SK-N-SH (cell line): Measurements from ENCODE around the gene TBC1D21. TPM values are rescaled to one million over a fixed set of nuclear protein-coding genes. Genes with fewer than 3 reads are reported as not detected.

Experiments
- CTCF ChIA-PET: fragments of 300-600, 350-600 bp; formaldehyde crosslinking; extraction: SDS; loops from one replicate; lab custom pipeline; 2021; lab: Yijun Ruan, JAX
- POLR2A ChIA-PET: fragments of 350-600 bp; sonication (Branson Sonifier 250); formaldehyde crosslinking; extraction: SDS; loops from one replicate; lab custom pipeline; 2020; ENCODE audit warnings: antibody characterized with exemption, inconsistent platforms; lab: Yijun Ruan, JAX
- DNase-seq: peaks from one replicate; pipeline ENCODE4 v3.0.0; 2012
- H2AFZ ChIP-seq: fragments of 200-600 bp; sonication (generic); 2 replicates; pipeline ENCODE4 v1.8.1; 2016; ENCODE audit warnings: antibody characterized with exemption, mild to moderate bottlenecking, low read depth
- H3F3A ChIP-seq: fragments of 200-600 bp; sonication (generic); replicated peaks from 2 replicates; pipeline ENCODE3; 2016; ENCODE audit warnings: antibody characterized with exemption, mild to moderate bottlenecking; ENCODE audit not compliant: insufficient read depth
- H3K27ac ChIP-seq, 2 experiments: fragments of 200-500 bp in 1 of 2; fragments of 200-600 bp in 1 of 2; sonication (Bioruptor generic) in 1 of 2; sonication (generic), shearing (Covaris generic) in 1 of 2; 2 replicates each; pipeline versions ENCODE4 v1.5.1 to v1.6.1; 2014 to 2016; ENCODE audit warnings: low read depth in 2 of 2, inconsistent platforms in 1 of 2, low read length in 1 of 2, mild to moderate bottlenecking in 1 of 2, mixed read lengths in 1 of 2
- H3K27me3 ChIP-seq: fragments of 200-600 bp; sonication (generic), shearing (Covaris generic); 2 replicates; pipeline ENCODE4 v1.6.1; 2016; ENCODE audit warnings: mixed run types; ENCODE audit not compliant: insufficient read depth
- H3K36me3 ChIP-seq, 2 experiments: fragments of 200-500 bp in 1 of 2; fragments of 200-600 bp in 1 of 2; sonication (Bioruptor generic) in 1 of 2; sonication (generic) in 1 of 2; replicated peaks in 1 of 2; 2 replicates each; pipeline versions ENCODE3 to v1.5.1; 2014 to 2016; ENCODE audit warnings: low read length in 1 of 2, mild to moderate bottlenecking in 1 of 2; ENCODE audit not compliant: insufficient read depth in 2 of 2, control insufficient read depth in 1 of 2
- H3K4me1 ChIP-seq, 2 experiments: fragments of 200-500 bp in 1 of 2; fragments of 200-600 bp in 1 of 2; sonication (Bioruptor generic) in 1 of 2; sonication (generic), shearing (Covaris generic) in 1 of 2; 2 replicates each; pipeline versions ENCODE4 v1.5.1 to v1.6.1; 2014 to 2016; ENCODE audit warnings: low read depth in 1 of 2, low read length in 1 of 2, mixed run types in 1 of 2; ENCODE audit not compliant: insufficient read depth in 2 of 2, control insufficient read depth in 1 of 2
- H3K4me2 ChIP-seq: fragments of 200-600 bp; sonication (generic), shearing (Covaris generic); 2 replicates; pipeline ENCODE4 v1.6.1; 2017; ENCODE audit warnings: mixed run types
- H3K4me3 ChIP-seq, 2 experiments: fragments of 200-500 bp in 1 of 2; fragments of 200-600 bp in 1 of 2; sonication (Bioruptor generic) in 1 of 2; sonication (generic), shearing (Covaris generic) in 1 of 2; 2 replicates each; pipeline versions ENCODE4 v1.5.1 to v1.8.1; 2014 to 2016; ENCODE audit warnings: low read depth in 2 of 2, inconsistent platforms in 1 of 2, low read length in 1 of 2, mild to moderate bottlenecking in 1 of 2, mixed read lengths in 1 of 2, moderate library complexity in 1 of 2
- H3K79me2 ChIP-seq: fragments of 200-600 bp; sonication (generic); 2 replicates; pipeline ENCODE4 v1.8.1; 2017; ENCODE audit warnings: mild to moderate bottlenecking; ENCODE audit not compliant: insufficient read depth
- H3K9ac ChIP-seq: fragments of 200-600 bp; sonication (generic); 2 replicates; pipeline ENCODE4 v1.6.1; 2017; ENCODE audit warnings: mixed run types
- H3K9me2 ChIP-seq: fragments of 200-600 bp; sonication (generic); 2 replicates; pipeline ENCODE4 v1.6.1; 2017; ENCODE audit warnings: mixed run types
- H3K9me3 ChIP-seq: fragments of 200-600 bp; sonication (generic); 2 replicates; pipeline ENCODE4 v1.6.1; 2017; ENCODE audit warnings: mixed run types, mild to moderate bottlenecking, moderate library complexity
- H4K20me1 ChIP-seq: fragments of 200-600 bp; sonication (generic); 2 replicates; pipeline ENCODE4 v1.6.1; 2017; ENCODE audit warnings: mild to moderate bottlenecking, mixed run types; ENCODE audit not compliant: insufficient read depth
- EP300 ChIP-seq, 2 experiments: IDR thresholded peaks; 2 replicates each; pipeline versions ENCODE4 v1.4.0 to v1.6.1; 2012; ENCODE audit warnings: borderline replicate concordance in 1 of 2, low read depth in 1 of 2, low read length in 1 of 2
- FOSL2 ChIP-seq: IDR thresholded peaks from 2 replicates; pipeline ENCODE4 v1.4.0; 2012; ENCODE audit warnings: low read depth, mild to moderate bottlenecking, moderate library complexity, borderline replicate concordance
- FOXJ3 ChIP-seq: sonication (generic); formaldehyde crosslinking; IDR thresholded peaks from 2 replicates; pipeline ENCODE4 v1.5.1; 2020; ENCODE audit warnings: mild to moderate bottlenecking, missing genetic modification reagents
- GATA2 ChIP-seq: sonication (generic); formaldehyde crosslinking; IDR thresholded peaks from 2 replicates; pipeline ENCODE4 v1.5.0; 2020; ENCODE audit warnings: mild to moderate bottlenecking, missing genetic modification reagents
- JUND ChIP-seq: IDR thresholded peaks from 2 replicates; pipeline ENCODE4 v1.4.0; 2012
- MEF2A ChIP-seq: IDR thresholded peaks from 2 replicates; pipeline ENCODE4 v1.4.0; 2012; ENCODE audit warnings: low read depth, borderline replicate concordance
- NRF1 ChIP-seq: IDR thresholded peaks from 2 replicates; pipeline ENCODE4 v1.6.1; 2012; ENCODE audit warnings: low read depth, mild to moderate bottlenecking, low read length
- POLR2AphosphoS5 ChIP-seq: IDR thresholded peaks from 2 replicates; pipeline ENCODE4 v1.6.1; 2012; ENCODE audit warnings: low read depth, low read length
- RFX5 ChIP-seq: IDR thresholded peaks from 2 replicates; pipeline ENCODE4 v1.6.1; 2012; ENCODE audit warnings: mild to moderate bottlenecking, improper control_type of control experiment, low read length
- TAF1 ChIP-seq: IDR thresholded peaks from 2 replicates; pipeline ENCODE4 v1.6.1; 2012; ENCODE audit warnings: low read depth, mild to moderate bottlenecking, low read length, moderate library complexity, borderline replicate concordance
- TEAD4 ChIP-seq: IDR thresholded peaks from 2 replicates; pipeline ENCODE4 v1.4.0; 2012; ENCODE audit warnings: mild to moderate bottlenecking, borderline replicate concordance; ENCODE audit not compliant: insufficient read depth
- WGBS: methylation state at CpG from one replicate; pipeline ENCODE4 v1.1.6; 2017; ENCODE audit warnings: low lambda C conversion rate; 5-methylcytosine and 5-hydroxymethylcytosine counted together
- polyA plus RNA-seq, 3 experiments: library from polyadenylated mRNA; depleted of rRNA; stranded (reverse); fragments of >200 nt; gene quantifications; 2 replicates each; pipeline ENCODE4 v1.2.3, GENCODE V29; 2012
- TF ChIP-seq, protein P1 (sequence below): IDR thresholded peaks from 2 replicates; pipeline ENCODE4 v1.4.0; 2012; ENCODE audit warnings: low read depth, borderline replicate concordance
- TF ChIP-seq, protein P2 (sequence below): fragments of 150-350 bp; IDR thresholded peaks from 2 replicates; pipeline ENCODE4 v1.6.1; 2017; ENCODE audit warnings: antibody characterized with exemption, low read length, low read depth, borderline replicate concordance
- TF ChIP-seq, protein P3 (sequence below): IDR thresholded peaks from 2 replicates; pipeline ENCODE4 v1.4.0; 2012; ENCODE audit warnings: low read depth, borderline replicate concordance
- TF ChIP-seq, protein P4 (sequence below): fragments of 150-350 bp; IDR thresholded peaks from 2 replicates; pipeline ENCODE4 v1.6.1; 2016; ENCODE audit warnings: mild to moderate bottlenecking, low read depth, low read length
- TF ChIP-seq, protein P5 (sequence below): IDR thresholded peaks from 2 replicates; pipeline ENCODE4 v1.4.0; 2012; ENCODE audit warnings: low read depth

Gene TBC1D21
- polyA plus RNA-seq, 1 of the 3 experiments (the other 2 are of a cell fraction): not detected

DNA sequence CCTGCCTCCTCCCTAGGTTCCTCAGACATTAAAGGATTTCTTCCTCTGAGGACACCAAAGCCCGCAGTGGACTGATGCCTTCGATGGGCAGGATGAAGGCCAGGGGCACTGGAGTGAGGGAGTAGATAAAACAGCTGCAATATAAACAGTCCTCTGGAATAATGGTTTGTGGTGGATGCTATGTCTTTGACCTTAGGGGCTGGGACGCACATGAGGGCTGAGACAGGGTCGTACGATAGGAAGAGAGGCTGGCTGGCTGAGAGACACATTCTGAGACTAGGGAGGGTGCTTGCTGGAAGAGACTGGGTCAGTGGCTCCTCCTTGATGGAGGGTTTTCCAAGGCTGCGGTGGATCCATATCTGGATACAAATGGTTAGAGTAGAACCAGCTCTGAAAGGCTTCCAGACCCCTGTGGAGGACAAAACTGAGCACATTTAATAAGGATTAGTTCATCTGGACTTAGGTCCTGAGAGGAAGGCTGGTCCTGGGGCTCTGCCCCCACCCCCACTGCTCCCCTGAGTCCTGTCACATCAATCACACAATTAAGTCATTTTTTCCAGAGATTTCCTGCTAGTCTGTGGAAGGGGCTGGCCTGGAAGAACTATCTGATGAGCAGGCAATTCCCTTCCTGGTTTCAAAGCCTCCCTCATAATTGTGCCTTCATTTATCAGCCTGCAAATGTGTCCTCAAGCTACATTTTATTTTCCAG is 15.8 kb downstream of the TBC1D21 start:
- Histone ChIP-seq H3K4me3 (no peak overlapping the region), H2AFZ (no peak overlapping the region), H3K79me2 (no peaks in the 10 kb centered on the region), H3K36me3 (no peaks in the 10 kb centered on the region), H3K9me2 (no peaks in the 10 kb centered on the region), H3K27me3 (0 out of 2 replicates have a peak, but pooled peaks cover 3% of the 10 kb centered on the region), H3K27ac (peak overlapping the region in 1 of 2 experiments; percentile 34; a peak in 1 of 4 replicates), H3K4me1 (peaks cover 0 to 12% of the 10 kb centered on the region in 2 experiments; a peak in 1 of 4 replicates), H3K4me2 (no peak overlapping the region), H3K9me3 (no peaks in the 10 kb centered on the region), H4K20me1 (no peaks in the 10 kb centered on the region), H3K9ac (no peak overlapping the region), H3F3A (no peaks in the 10 kb centered on the region)
- peak; percentile 53 for DNase-seq
- no peak for TF ChIP-seq TAF1
- TF ChIP-seq, protein P1, sequence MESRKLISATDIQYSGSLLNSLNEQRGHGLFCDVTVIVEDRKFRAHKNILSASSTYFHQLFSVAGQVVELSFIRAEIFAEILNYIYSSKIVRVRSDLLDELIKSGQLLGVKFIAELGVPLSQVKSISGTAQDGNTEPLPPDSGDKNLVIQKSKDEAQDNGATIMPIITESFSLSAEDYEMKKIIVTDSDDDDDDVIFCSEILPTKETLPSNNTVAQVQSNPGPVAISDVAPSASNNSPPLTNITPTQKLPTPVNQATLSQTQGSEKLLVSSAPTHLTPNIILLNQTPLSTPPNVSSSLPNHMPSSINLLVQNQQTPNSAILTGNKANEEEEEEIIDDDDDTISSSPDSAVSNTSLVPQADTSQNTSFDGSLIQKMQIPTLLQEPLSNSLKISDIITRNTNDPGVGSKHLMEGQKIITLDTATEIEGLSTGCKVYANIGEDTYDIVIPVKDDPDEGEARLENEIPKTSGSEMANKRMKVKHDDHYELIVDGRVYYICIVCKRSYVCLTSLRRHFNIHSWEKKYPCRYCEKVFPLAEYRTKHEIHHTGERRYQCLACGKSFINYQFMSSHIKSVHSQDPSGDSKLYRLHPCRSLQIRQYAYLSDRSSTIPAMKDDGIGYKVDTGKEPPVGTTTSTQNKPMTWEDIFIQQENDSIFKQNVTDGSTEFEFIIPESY: no peak
- ChIA-PET POLR2A (no interaction called here), CTCF (interaction anchor here (0.5 to 3.8 kb wide), 5 partner anchors 8 to 343 kb away, joined by 3 to 33 read pairs (median 8); partner anchors contain the start of gene TBC1D21)
- WGBS: 47% methylated on average over 6 of the region's 6 CpGs

DNA sequence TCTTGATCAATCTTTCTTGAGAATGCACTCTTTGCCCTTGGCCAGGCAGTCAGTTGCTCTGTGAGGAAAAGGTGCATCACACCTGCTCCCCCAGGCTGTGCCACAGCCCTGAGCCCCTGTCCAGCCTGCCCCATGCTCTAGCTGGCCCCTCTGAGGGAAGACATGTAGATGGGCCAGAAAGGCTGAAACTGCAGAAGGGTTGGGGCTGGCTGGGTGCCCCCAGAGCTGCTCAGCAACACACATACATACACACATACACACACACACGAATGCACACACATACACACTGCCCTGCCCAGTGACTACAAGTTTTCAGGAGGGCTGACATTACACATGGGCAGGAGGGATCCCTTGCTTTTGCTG is 16.4 kb downstream of the TBC1D21 start:
- peaks cover 0 to 12% of the 10 kb centered on the region in 2 experiments; a peak in 1 of 4 replicates for H3K4me1 ChIP-seq
- CTCF ChIA-PET: interaction anchor here (0.5 to 3.8 kb wide), 6 partner anchors 9 to 344 kb away, joined by 3 to 33 read pairs (median 4); partner anchors contain the start of gene TBC1D21
- no peaks in the 10 kb centered on the region for H3K9me2 ChIP-seq
- H3K79me2 ChIP-seq: no peaks in the 10 kb centered on the region
- no peak overlapping the region for H3K27ac ChIP-seq
- no peaks in the 10 kb centered on the region for H3K36me3 ChIP-seq
- H3K9me3 ChIP-seq: no peaks in the 10 kb centered on the region
- no peak overlapping the region for H2AFZ ChIP-seq
- no peak for DNase-seq
- H3K4me2 ChIP-seq: no peak overlapping the region
- 20% methylated on average over 1 of the region's 1 CpG for WGBS
- no peaks in the 10 kb centered on the region for H3F3A ChIP-seq
- H3K9ac ChIP-seq: no peak overlapping the region
- 0 out of 2 replicates have a peak, but pooled peaks cover 3% of the 10 kb centered on the region for H3K27me3 ChIP-seq
- H3K4me3 ChIP-seq: no peak overlapping the region
- no peaks in the 10 kb centered on the region for H4K20me1 ChIP-seq
- POLR2A ChIA-PET: no interaction called here
- TF ChIP-seq, protein P2, sequence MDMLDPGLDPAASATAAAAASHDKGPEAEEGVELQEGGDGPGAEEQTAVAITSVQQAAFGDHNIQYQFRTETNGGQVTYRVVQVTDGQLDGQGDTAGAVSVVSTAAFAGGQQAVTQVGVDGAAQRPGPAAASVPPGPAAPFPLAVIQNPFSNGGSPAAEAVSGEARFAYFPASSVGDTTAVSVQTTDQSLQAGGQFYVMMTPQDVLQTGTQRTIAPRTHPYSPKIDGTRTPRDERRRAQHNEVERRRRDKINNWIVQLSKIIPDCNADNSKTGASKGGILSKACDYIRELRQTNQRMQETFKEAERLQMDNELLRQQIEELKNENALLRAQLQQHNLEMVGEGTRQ: no peak
- TF ChIP-seq, protein P3, sequence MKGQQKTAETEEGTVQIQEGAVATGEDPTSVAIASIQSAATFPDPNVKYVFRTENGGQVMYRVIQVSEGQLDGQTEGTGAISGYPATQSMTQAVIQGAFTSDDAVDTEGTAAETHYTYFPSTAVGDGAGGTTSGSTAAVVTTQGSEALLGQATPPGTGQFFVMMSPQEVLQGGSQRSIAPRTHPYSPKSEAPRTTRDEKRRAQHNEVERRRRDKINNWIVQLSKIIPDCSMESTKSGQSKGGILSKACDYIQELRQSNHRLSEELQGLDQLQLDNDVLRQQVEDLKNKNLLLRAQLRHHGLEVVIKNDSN: no peak
- TF ChIP-seq RFX5 (no peak), TAF1 (no peak), EP300 (IDR thresholded peaks at IDR 0.05; ENCODE audit: borderline replicate concordance in 1 of 2, low read depth in 1 of 2, low read length in 1 of 2) (no peak), POLR2AphosphoS5 (no peak), FOXJ3 (CRISPR knock-in tag) (no peak), MEF2A (no peak), JUND (no peak), FOSL2 (no peak), GATA2 (CRISPR knock-in tag) (no peak), TEAD4 (no peak), NRF1 (no peak)
- TF ChIP-seq, protein P4, sequence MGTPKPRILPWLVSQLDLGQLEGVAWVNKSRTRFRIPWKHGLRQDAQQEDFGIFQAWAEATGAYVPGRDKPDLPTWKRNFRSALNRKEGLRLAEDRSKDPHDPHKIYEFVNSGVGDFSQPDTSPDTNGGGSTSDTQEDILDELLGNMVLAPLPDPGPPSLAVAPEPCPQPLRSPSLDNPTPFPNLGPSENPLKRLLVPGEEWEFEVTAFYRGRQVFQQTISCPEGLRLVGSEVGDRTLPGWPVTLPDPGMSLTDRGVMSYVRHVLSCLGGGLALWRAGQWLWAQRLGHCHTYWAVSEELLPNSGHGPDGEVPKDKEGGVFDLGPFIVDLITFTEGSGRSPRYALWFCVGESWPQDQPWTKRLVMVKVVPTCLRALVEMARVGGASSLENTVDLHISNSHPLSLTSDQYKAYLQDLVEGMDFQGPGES: no peak
- TF ChIP-seq, protein P5, sequence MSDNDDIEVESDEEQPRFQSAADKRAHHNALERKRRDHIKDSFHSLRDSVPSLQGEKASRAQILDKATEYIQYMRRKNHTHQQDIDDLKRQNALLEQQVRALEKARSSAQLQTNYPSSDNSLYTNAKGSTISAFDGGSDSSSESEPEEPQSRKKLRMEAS: no peak
